PC-9 (cell line): ENCODE results near the gene SPIB. TPM values are rescaled to one million over a fixed set of nuclear protein-coding genes. Genes with fewer than 3 reads are reported as not detected.

Experiments
- BruUV-seq: library from RNA; stranded (reverse); fragments of 400-500 nt; replicated peaks from 2 replicates; lab custom pipeline; 2021; lab: Mats Ljungman, UMichigan
- CTCF ChIA-PET: fragments of 300-600 bp; sonication (Branson Sonifier 250); formaldehyde crosslinking; loops from one replicate; lab custom pipeline; 2022; ENCODE audit warnings: antibody characterized with exemption; lab: Charles Lee
- POLR2A ChIA-PET: fragments of 300-600 bp; sonication (Branson Sonifier 250); formaldehyde crosslinking; loops from one replicate; lab custom pipeline; 2022; ENCODE audit warnings: antibody characterized with exemption; ENCODE audit not compliant: unreplicated experiment; lab: Charles Lee
- DNase-seq, 2 experiments: peaks; one replicate each; pipeline versions ENCODE4 v3.0.0 to v3.0.0-alpha.2; 2015 to 2022; ENCODE audit warnings: mixed read lengths in 1 of 2
- H2AFZ ChIP-seq: fragments of 200-600 bp; sonication (generic); 2 replicates; pipeline ENCODE4 v1.8.1; 2017; ENCODE audit warnings: antibody characterized with exemption
- H3F3A ChIP-seq: fragments of 200-600 bp; sonication (generic); 2 replicates; pipeline ENCODE4 v1.8.1; 2017; ENCODE audit warnings: antibody characterized with exemption, mild to moderate bottlenecking, low read depth; ENCODE audit not compliant: insufficient read depth
- H3K27ac ChIP-seq: fragments of 200-600 bp; sonication (generic); 2 replicates; pipeline ENCODE4 v1.6.1; 2016; ENCODE audit warnings: mixed run types
- H3K27me3 ChIP-seq: fragments of 200-600 bp; sonication (generic); 2 replicates; pipeline ENCODE4 v1.6.1; 2016; ENCODE audit warnings: low read depth, mixed run types; ENCODE audit not compliant: insufficient read depth
- H3K36me3 ChIP-seq: fragments of 200-600 bp; sonication (generic); 2 replicates; pipeline ENCODE4 v1.6.1; 2016; ENCODE audit warnings: low read depth, mixed run types
- H3K4me1 ChIP-seq: fragments of 200-600 bp; sonication (generic); replicated peaks from 2 replicates; pipeline ENCODE4 v1.6.1; 2016; ENCODE audit warnings: mixed run types; ENCODE audit not compliant: insufficient read depth
- H3K4me2 ChIP-seq: fragments of 200-600 bp; sonication (generic); 2 replicates; pipeline ENCODE4 v1.6.1; 2017; ENCODE audit warnings: mixed run types
- H3K4me3 ChIP-seq: fragments of 200-600 bp; sonication (generic); 2 replicates; pipeline ENCODE4 v1.6.1; 2016; ENCODE audit warnings: mixed run types
- H3K79me2 ChIP-seq: fragments of 200-600 bp; sonication (generic); 2 replicates; pipeline ENCODE4 v1.6.1; 2017; ENCODE audit warnings: low read depth, mixed run types
- H3K9me2 ChIP-seq: fragments of 200-600 bp; sonication (generic); 2 replicates; pipeline ENCODE4 v1.8.1; 2017; ENCODE audit warnings: mild to moderate bottlenecking; ENCODE audit not compliant: insufficient read depth
- H3K9me3 ChIP-seq: fragments of 200-600 bp; sonication (generic); 2 replicates; pipeline ENCODE4 v1.8.1; 2016; ENCODE audit warnings: low read depth; ENCODE audit not compliant: insufficient read depth
- H4K20me1 ChIP-seq: fragments of 200-600 bp; sonication (generic); 2 replicates; pipeline ENCODE4 v1.8.1; 2017; ENCODE audit not compliant: insufficient read depth
- CTCF ChIP-seq: fragments of 200-600 bp; sonication (generic); conservative IDR thresholded peaks from 2 replicates; pipeline ENCODE4 v1.6.1; 2017; ENCODE audit warnings: mixed run types, antibody characterized with exemption, mild to moderate bottlenecking, moderate library complexity
- EZH2 ChIP-seq: fragments of 200-600 bp; sonication (generic); IDR thresholded peaks from 2 replicates; pipeline ENCODE4 v1.8.0; 2017; ENCODE audit warnings: antibody characterized with exemption, low read depth
- intact Hi-C: fragments of 100-400 bp; cut with micrococcal nuclease; formaldehyde crosslinking; loops from one replicate; pipeline ENCODE4 v1.10.0; 2022; ENCODE audit not compliant: unreplicated experiment
- total RNA-seq: library from RNA; stranded (reverse); gene quantifications from 2 replicates; pipeline ENCODE4 v1.2.3, GENCODE V29; 2021

The SPIB gene
- total RNA-seq, 1 experiment from 2014 or later, result not detected

GRCh38 chr19:50455992-50456391, 37.3 kb downstream of the SPIB start:
- no peak overlapping the region for H2AFZ ChIP-seq
- ChIA-PET CTCF (no interaction called here), POLR2A (no interaction called here)
- H3F3A ChIP-seq, result no peaks in the 10 kb centered on the region
- no peaks in the 10 kb centered on the region for H3K36me3 ChIP-seq
- no peak for TF ChIP-seq CTCF
- no peak for TF ChIP-seq EZH2
- H3K27me3 ChIP-seq, result peaks cover 67% of the 10 kb centered on the region
- no peaks in the 10 kb centered on the region for H3K79me2 ChIP-seq
- H3K4me2 ChIP-seq, result no peak overlapping the region
- H4K20me1 ChIP-seq, result no peaks in the 10 kb centered on the region
- no peaks in the 10 kb centered on the region for H3K9me3 ChIP-seq
- no peak overlapping the region for H3K27ac ChIP-seq
- H3K9me2 ChIP-seq, result no peaks in the 10 kb centered on the region
- intact Hi-C loops, result no loop called here
- DNase-seq, result no peak
- peaks cover 7% of the 10 kb centered on the region for H3K4me1 ChIP-seq
- no peak overlapping the region for H3K4me3 ChIP-seq
- no TSS peak for BruUV-seq

GRCh38 chr19:50457300-50457699, 38.6 kb downstream of the SPIB start:
- CTCF ChIA-PET, result no interaction called here
- POLR2A ChIA-PET, result no interaction called here
- intact Hi-C loops, result no loop called here

GRCh38 chr19:50458396-50459066, 39.8 kb downstream of the SPIB start:
- no peak overlapping the region for H2AFZ ChIP-seq
- TF ChIP-seq CTCF, result no peak
- TF ChIP-seq EZH2, result no peak
- H3K79me2 ChIP-seq, result no peaks in the 10 kb centered on the region
- BruUV-seq, result no TSS peak
- POLR2A ChIA-PET, result no interaction called here
- no peaks in the 10 kb centered on the region for H3K9me2 ChIP-seq
- no peaks in the 10 kb centered on the region for H4K20me1 ChIP-seq
- no peak for DNase-seq
- intact Hi-C loops, result no loop called here
- no peaks in the 10 kb centered on the region for H3K36me3 ChIP-seq
- no peak overlapping the region for H3K27ac ChIP-seq
- CTCF ChIA-PET, result interaction anchor here (0.7 kb wide), 1 partner anchor 563 kb away, joined by 8 read pairs; no protein-coding TSS in a partner anchor
- no peaks in the 10 kb centered on the region for H3F3A ChIP-seq
- H3K4me1 ChIP-seq, result peaks cover 8% of the 10 kb centered on the region
- no peak overlapping the region for H3K4me2 ChIP-seq
- no peak overlapping the region for H3K4me3 ChIP-seq
- H3K9me3 ChIP-seq, result no peaks in the 10 kb centered on the region
- H3K27me3 ChIP-seq, result peaks cover 46% of the 10 kb centered on the region

More at GRCh38 chr19:50457300-50457699, 38.6 kb downstream of the SPIB start:
- Histone ChIP-seq H3K9me3 (no peaks in the 10 kb centered on the region), H3K79me2 (no peaks in the 10 kb centered on the region), H3K27ac (no peak overlapping the region), H3K9me2 (no peaks in the 10 kb centered on the region), H3K27me3 (peaks cover 57% of the 10 kb centered on the region), H2AFZ (no peak overlapping the region), H4K20me1 (no peaks in the 10 kb centered on the region), H3F3A (no peaks in the 10 kb centered on the region), H3K36me3 (no peaks in the 10 kb centered on the region), H3K4me3 (no peak overlapping the region), H3K4me1 (peaks cover 8% of the 10 kb centered on the region), H3K4me2 (no peak overlapping the region)
- DNase-seq, result no peak
- TF ChIP-seq EZH2, result no peak
- no peak for TF ChIP-seq CTCF
- no TSS peak for BruUV-seq
